Endometrium (tissue), 2 donors: ENCODE results near the gene L2HGDH.
"Not testable (repeated sequence)": the region's sequence is repeated elsewhere in the genome, so short reads cannot be mapped to it uniquely, and the experiment has no call there.

Source experiments
- FAIRE-seq: peaks from 2 replicates; lab custom pipeline; 2012; peaks lifted over from hg19 to GRCh38; lab: Jason Lieb, UNC
- donor health status: control.
- donor health status: control.

Gene L2HGDH

DNA sequence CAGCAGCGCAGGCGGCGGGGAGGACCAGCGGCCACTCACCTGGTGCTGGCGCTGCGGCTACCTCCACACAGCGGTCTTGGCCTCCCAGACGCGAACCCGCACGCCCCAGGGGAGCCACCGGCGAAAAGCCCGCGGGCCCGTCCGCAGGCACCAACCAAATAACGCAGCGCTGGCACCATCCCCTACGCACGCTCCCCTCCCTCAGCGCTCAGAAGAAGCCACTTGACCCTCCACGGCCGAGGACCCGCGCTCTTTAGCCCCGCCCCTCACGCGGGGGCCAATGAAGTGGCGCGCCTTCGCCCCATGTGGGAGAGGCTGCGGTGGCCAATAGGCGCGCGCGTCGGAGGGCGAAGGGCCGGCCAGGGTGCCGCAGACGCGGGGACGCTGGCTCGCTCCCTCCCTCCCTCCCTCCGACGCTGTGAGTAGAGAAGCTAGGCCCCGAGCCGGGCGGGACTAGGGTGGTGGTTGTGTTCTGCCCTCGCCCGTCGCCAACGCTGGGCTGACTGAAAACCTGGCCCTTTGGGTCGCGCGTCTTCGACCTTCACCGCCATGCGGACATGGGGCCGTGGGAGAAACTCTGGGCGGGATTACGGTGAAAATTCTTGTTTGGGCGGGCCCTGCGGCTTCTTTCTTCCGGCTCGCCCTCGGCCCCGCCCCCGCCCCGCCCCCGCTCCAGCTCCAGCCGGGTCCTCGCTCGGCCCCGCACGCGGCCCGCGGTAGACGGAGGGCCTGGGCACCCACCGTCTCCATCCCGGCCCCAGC lies at the start of gene L2HGDH, which contains the start of gene DMAC2L:
Gene L2HGDH, minus strand, starts transcription at position 258 of the 762 bp plus-strand sequence. Its CDS starts 79 bp downstream, at position 179.
Gene DMAC2L, plus strand, starts transcription at position 353 of the 762 bp plus-strand sequence. CDS start 9,164 bp downstream, outside the sequence.
- FAIRE-seq, result no peak

DNA sequence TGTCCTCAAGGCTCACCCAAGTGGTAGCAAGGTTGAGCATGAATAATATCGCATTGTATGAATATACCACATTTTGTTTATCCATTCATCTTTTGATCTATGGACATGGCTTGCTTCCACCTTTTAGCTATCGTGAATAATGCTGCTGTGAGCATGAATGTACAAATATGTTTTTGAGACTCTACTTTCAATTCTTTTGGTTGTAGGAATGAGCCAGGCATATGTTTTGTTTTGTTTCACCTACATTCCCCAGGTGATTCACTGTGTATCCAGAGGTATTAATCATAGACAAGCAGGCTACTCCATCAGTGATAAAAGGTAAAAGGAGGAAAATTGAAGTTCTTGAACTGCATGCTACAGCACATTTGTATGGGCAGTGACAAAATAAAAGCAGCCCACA lies 48.8 kb upstream of the L2HGDH start:
- FAIRE-seq, result no peak

DNA sequence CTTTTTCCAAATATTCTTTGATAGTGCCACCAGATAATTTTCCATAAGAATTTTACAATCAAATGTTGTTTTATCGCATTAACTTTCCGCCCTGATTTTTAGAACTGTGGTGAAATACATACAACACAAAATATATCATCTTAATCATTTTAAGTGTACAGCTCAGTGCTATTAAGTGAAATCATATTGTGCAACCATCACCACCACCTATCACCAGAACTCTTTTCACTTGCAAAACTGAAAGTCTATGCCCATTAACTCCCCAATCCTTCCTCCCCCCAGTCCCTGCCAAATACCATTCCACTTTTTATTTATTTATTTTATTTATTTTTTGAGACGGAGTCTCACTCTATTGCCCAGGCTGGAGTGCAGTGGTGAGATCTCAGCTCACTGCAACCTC lies 48.1 kb upstream of the L2HGDH start:
- FAIRE-seq, result no peak

DNA sequence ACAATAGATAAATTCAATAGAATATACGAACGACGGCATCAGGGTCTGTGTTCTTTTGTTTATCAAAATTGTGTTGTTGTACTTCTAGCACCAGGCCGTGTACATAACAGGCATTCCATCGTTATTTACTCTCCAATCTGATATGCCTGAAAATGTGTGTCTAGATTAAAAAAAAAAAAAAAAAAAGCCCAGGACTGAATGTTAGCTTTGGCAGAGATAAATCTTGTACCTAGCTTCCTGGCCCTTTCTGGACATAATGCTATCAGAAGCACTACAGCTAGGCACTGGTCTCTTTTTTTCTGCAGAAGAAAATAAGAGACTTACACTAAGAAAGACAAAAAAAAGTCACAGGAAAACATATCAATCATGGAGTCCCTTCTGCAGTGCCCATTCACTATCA lies 47.6 kb upstream of the L2HGDH start:
- no peak for FAIRE-seq

DNA sequence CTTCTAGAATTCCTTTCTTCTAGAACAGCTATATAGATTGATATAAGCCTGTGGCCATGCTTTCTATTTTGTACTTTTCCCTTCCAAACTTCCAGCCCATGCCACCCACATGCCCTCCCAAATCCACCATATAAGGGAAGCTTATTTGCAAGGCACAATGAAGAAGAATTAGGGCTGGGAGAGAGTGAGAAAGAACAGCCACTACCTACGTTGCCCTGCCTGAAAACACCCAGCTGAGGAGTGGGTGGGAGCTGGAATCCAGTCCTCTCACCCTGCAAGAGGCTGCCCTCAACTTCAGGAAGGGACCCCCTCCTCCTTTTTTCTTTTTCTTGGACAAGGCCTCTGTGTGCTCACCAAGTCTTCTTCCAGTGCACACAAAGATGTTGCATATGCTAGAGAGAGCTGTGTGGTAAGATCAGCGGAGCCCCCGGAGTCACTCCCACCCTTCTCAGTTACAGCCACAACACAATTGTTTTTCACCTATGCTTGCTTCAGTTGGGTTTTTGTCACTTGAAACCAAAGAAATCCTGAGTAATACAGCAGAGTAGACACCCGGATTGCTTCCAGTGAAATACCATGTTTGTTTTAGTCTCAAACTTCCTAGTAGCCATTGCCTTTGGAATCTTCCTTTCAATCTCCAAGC lies 45.8 kb upstream of the L2HGDH start:
- FAIRE-seq, result no peak

DNA sequence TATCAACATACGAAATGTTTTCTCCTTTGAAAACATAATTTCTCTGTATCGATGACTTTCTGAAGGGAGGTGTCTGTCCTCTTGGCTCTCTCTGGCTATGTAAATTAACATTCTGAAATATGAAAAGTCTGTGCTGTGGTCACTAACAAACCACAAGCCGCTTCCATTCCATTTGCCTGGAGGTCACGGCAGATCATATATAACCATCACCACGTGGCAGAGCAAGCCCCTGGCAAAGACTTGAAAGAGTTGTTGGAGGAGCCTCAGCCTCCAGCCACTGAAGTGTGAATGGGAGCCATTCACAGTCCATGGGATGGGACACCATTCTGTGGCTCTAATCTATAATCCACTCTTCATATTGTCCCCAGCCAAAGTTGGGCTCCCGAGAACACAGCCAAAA lies 45.1 kb upstream of the L2HGDH start:
- FAIRE-seq, result no peak

DNA sequence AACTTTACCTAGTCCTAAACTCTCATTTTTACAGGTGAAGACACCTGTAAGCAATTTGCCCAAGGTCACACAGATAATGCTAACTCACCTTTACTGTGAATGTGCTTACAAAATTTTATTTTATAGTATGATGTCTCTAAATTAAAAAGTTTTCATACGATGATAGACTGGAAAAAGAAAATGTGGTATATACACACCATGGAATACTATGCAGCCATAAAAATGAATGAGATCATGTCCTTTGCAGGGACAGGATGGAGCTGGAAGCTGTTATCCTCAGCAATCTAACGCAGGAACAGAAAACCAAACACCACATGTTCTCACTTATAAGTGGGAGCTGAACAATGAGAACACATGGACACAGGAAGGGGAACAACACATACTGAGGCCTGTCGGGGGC lies 44.3 kb upstream of the L2HGDH start:
- not testable (repeated sequence) for FAIRE-seq

DNA sequence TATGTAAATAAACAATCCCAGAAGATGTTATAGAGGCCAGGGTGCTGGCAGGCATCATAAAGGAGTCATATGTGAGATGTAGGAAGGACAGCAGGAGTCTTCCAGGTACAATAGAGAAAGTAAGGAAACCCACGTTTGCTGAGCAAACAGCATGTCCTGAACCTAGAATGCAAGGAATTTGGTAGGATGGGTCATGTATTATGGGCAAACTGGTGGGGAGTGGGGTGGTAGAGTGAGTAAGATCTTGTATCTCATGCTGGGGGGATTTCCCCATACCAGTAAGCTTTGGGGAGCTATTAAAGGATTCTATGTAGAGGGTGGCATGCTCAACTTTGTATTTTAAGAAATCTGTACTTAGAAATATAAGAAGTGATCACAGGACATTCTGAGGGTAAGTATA lies 43.7 kb upstream of the L2HGDH start:
- no peak for FAIRE-seq

DNA sequence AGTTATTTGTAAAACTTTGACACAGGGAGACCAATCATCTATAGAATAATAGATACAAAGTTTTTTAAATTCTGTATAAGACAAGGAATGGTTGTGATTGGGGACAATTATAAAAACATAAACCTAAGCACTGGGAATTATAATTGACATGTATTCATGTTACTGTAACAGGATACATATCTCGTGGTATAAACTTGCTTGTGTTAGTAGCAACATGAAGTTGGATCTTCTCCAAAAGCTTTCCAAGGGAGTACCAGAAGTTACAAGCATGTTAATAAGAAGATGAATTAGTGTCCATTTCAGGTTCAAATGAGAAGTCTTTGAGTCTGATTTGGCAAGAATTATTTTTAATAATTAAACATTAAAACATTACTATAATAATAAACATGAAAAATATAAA lies 42.5 kb upstream of the L2HGDH start:
- FAIRE-seq, result no peak

DNA sequence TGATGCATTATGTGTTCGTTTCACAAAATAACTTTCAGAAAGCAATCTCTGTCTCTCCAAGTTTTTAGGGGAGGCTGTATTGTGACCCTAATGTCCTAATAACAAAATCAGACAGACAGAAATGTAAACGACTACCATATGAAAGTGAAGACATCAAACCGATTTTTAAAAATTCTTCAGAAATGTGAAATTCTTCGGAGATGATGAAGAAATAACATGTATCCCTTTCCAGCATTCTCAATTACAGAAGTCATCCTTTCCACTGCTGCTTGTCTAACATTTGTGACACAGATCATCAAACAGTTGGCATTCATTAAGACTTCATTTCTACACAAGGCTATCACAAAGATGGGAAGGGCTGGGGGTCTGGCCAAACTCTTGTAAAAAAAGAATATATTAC lies 41.1 kb upstream of the L2HGDH start:
- FAIRE-seq, result no peak

DNA sequence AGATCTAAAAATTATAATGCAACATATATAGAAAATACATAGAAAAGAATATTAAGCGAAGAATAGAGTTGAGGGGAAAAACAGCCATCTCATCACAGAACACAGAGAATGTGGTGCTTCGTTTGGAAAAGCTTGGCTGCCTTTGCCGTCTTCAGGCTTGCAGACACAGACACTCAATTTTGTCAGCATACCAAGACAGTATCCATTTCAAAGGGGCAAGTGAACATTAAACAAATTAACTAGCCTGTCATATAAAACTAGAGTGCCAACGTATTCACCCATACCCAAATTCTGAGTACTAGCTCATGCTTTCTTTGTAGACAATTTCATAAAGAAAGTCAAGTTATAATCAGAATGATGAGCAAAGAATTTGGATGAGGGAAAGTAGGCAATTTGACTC lies 40.6 kb upstream of the L2HGDH start:
- FAIRE-seq, result no peak

DNA sequence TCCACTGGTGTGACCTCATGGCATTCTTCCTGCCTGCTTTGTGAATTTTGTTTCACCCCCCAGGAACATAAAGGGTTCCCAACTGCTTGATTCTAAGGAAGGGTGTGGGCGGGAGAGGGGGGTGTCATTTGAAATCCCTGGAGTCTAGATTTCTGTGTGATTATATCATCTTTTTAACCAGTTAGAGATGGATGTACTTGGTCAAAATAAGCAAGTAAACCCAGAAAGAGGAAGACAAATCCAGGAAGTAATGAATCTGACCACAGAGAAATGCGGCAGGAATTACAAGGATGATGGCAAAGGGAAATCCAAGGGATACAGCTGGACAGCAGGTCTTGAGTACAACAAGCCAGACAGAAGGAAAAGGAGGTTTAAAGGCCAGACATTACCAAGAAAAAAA lies 38.9 kb upstream of the L2HGDH start:
- no peak for FAIRE-seq

DNA sequence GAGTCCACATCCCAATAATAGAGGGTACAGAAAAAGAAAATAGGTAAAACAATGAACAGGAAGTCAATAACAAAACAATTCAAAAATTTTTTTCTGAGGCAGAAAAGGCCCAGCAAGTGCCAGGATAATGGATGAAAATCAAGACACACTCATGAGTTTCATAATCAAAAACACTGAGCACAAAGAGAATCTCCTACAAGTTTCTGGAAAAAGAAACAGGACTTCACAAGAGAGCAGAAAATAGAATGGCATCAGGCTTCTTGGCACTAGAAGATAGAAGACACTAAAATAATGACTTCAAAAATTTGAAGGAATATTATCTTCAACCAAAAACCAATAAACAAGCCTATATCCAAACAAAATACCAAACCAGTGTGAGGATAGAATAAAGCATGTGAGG lies 36.9 kb upstream of the L2HGDH start:
- FAIRE-seq, result no peak

DNA sequence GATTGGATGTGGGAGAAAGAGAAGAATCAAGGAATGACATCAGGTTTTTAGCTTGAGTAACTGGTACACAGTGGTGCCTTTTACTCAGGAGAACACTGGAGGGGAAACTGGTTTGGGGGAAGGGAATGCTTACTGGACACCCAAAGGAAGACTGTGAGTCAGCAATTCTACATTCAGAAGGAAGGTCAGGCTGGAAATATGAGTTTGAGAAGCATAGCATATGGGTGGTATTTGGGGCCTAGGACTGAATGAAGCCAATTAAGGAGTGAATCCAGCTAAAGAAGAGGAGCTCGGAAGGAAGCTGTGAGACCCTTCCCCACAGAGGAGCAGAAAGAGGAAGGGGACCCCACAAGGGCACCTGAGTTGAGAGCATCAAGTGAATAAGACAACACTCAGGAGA lies 35.5 kb upstream of the L2HGDH start:
- no peak for FAIRE-seq

DNA sequence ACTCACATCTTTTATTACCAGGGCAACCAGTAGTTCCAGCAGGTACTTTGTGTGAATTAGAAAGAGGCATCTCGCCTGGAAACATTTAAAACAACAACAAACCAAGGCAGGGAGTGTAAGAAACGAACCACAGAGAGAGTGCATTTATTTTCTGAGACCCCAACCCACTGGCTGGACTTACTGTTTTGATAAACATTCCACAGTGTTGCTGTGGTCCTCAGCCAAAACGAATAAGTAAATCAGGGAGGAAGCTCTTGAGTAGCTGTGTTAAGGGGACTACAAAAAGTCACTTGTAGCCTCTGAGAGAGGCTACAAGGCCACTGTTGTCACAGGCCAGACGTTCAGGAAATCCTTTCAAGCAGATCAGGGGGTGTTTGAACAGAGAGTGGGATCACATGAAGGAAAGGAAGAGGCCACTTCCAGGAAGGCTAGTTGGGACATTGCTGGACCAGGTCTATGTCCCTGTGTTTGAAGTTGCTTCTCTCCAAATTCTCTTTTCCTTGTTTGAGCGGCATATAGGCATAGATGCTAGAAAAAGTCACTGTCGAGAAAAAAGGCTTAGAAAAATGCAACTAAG lies 33.9 kb upstream of the L2HGDH start:
- FAIRE-seq, result no peak

DNA sequence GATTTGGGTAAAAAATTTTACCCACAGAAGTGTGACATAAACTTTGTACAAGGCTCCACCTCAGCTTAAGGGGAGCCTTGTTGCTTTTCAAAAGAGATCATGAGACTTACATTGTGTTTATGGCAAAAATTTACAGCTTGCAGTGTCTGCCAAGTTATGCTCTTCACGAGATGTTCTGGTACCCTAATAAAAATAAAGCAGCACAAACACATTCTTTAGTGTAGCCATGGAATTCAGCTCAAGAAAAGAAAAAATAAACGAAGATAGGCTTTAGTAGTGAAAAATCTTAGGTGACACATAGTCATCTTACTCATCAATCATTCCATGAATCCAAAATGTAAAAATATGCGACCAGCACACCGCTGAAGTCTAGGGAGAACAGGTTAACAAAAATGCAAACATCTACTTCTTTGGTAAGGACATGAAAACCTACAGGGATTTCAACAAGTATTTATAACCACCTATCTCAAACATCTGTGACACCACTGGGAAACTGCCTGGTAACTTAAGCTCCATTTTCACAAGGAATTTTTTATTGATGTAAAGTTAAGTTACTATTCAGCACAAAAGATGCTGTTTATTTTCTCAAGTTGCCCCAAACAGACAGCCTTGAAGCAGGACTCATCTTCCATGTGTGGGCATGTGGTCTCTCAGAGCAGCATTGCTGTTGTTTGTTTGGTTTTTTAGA lies 33.0 kb upstream of the L2HGDH start:
- peak; percentile 69 for FAIRE-seq

DNA sequence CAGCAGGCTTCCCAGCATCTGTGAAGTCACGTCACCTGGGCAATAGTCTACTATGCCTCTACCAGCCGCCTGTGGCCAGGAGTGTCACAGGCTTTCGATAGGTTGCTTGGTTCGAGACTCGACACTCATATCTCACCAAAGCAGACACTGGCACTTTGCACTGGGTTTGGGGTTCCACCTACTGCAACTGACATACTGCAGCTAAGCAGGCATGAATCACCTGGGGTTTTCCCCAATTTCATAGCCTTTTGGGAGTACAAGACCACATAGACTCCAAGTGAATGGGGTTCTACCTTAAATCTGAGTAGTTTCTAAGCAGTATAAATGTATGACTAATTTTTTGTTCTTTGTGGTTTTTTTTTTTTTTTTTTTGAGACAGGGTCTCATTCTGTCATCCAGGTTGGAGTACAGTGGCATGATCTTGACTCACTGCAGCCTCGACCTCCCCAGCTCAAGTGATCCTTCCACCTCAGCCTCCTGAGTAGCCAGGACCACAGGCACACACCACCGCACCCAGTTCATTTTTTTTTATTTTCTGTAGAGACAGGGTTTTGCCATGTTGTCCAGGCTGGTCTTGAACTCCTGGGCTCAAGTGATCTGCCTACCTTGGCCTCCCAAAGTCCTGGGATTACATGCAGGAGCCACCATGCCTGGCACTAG lies 32.2 kb upstream of the L2HGDH start:
- FAIRE-seq, result no peak

DNA sequence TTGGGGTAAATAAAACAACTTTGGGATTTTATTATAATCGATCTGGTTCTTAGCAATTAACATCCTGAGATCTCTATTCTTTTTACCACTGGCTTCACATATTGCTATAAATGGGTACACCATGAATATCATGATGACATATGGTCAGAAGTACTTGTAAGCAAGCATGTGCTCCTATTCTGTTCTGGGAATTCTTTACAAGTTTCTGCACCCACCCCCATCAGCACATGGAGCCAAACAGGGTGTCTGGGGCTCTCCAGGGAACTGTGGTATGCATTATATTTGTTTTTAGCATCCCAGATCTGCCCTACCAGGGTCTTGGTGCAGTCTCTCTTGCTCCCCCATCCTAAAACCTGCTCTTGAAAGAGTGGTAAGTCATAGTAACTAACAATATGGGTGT lies 31.4 kb upstream of the L2HGDH start:
- FAIRE-seq, result no peak

DNA sequence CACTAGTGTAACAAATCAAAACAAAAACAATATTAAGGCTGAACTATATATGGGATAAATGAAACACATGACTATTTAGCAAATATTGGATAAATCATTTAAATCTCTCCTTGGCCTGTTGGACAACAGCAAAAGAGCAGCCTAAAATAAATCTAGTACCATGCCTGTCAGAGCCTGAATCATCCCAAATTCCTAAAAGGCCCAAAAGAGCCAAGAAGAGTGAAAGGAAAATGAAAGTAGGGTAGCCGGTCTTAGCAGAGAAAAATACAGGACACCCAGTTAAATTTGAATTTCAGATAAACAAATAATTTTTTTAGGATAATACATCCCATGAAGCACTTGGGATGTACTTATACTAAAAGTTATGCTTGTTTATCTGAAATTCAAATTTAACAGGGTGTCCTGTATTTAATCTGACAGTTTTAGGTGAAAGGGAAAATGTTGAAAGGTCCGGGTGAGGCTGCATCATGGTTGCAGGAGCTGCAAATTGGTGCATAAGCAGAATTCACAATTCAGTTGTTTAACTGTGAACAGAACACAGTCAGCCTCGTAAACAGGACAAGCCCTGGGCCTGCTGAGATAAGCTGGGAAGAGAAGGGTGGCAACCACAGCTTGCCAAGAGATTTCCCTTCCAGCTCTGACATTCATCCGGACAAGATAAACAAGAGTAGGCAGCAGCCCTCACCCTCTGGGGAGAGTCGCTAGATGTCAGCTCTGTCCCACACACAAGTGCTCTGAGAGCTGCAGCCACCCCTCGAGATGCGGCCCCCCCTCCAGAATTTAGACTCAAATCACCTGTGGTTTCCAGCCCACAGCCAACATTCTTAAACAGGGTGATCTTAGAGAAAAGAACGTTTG lies 30.4 kb upstream of the L2HGDH start:
- FAIRE-seq, result no peak

DNA sequence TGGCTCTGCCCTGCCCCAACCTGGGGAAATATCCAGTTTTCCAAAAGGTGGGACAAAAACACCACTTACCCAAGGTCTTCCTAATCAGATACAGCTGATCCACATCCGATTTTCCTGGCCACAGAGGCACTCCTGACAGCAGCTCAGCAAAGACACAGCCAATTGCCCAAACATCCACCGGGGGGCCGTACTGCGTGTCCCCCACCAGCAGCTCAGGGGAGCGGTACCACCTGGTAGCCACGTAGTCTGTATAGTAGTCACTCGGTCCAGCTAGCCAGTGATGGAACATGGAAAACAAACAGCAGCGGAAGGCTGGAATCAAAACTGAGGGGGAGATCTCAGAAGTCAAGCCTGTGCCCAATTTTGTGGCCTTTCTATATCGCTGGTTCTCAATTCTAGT lies 28.9 kb upstream of the L2HGDH start:
- no peak for FAIRE-seq

DNA sequence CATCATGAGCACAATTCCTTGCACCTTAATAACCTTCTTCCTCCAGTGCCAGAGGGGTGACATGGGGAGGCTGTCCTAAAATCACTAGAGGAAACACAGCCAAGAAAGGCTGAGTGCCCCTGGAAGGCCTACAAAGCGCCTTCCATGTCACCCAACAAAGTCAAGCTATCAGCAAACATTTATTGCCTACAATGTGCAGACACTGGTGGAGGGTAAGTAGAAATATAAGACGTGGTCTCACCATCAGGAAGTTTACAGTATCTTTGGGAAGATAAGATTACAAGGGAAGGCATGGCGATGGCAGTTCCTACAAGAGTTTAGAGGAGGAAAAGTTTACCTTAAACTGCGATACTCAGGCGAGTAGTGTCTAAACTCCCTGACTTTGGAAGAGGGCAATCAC lies 28.0 kb upstream of the L2HGDH start:
- no peak for FAIRE-seq
